Measurements from ENCODE around the gene CD22. TPM values are rescaled to one million over a fixed set of nuclear protein-coding genes. Genes with fewer than 3 reads are reported as not detected.
A peak's percentile ranks its signal among the peaks of the same experiment; 100 is the strongest.

The CD22 gene
- total RNA-seq, 2 experiments from 2014 or later = 1.7 to 1.8 TPM

DNA sequence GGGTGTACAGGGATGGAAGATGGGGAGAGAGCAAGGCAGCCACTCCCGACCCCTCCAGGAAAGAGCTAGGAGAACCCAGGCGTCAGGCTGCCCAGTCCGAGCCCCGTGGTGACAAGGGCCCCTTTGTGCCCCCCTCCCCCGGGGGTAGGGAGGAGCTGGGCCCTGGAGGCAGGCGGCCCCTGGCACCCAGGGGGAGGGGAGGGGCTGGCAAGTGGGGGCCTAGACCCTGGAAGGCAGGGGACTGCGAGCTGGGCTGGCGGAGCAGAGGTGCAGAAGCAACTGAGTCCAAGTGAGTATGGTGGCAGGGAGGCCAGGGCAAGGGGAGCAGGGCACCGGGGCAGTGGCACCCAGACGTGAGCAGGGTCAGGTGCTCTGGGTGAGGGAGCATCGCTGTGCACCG is 37.1 kb upstream of the CD22 start, which contains the start of gene MAG:
Gene MAG, plus strand, starts transcription at position 246 of the 400 bp plus-strand sequence. CDS start 3,248 bp downstream, outside the sequence.
- Mint-ChIP-seq H3K4me1 (peaks cover 7% of the 10 kb centered on the region), H3K4me3 (no peak within 1 kb of the TSS), H3K9me3 (no peaks in the 10 kb centered on the region), H3K36me3 (no peaks in the 10 kb centered on the region), H3K27ac (no peak within 1 kb of the TSS), H3K27me3 (peaks cover 3% of the 10 kb centered on the region)
- POLR2A ChIA-PET = no interaction called here
- DNase-seq (no peak), ATAC-seq (ENCODE audit: low read depth) (no peak)

DNA sequence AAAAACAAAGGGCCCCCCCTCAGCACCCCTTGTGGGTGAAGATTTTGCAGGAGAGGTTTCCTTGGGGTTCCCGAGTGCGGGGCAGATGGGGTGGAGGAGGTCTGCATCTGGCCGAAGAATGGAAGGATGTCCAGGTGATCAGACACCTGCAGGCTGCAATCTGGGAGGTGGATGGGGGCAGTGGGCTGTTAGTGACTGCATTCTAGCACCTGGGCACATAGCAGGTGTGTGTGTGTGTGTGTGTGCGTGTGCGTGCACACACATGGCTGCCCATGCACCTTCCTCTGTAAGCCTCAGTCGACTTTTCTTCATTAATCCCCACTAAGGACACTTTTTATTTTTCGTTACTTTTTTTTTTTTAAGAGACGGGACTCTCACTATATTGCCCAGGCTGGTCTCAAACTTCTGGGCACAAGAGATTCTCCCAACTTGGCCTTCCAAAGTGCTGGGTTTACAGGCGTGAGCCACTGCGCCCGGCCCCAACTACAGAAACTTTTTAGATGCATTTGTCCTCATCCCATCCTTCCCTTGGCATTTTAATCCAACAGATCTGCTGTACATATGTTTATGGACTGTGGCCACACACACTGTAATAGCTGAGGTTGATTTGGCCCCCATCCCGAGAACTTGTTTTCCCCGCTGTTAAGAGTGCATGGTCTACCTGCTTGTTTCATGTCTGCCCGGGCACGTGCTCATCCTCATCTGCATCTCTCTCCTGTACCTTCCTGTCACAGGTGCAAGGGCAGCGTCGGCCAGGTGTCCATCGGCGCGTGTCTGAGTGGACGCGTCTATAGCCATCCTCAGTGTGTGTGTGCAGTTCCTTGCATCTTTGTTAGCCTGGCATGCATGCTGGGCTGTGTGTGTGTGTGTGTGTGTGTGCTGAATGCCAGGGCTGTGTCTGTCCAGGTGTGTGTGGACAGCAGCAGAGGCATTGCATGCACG is 36.3 kb upstream of the CD22 start:
- H3K36me3 Mint-ChIP-seq = no peaks in the 10 kb centered on the region
- no peaks in the 10 kb centered on the region for H3K9me3 Mint-ChIP-seq
- no peak overlapping the region for H3K27ac Mint-ChIP-seq
- H3K4me3 Mint-ChIP-seq = no peak overlapping the region
- H3K27me3 Mint-ChIP-seq = peaks cover 3% of the 10 kb centered on the region
- peaks cover 7% of the 10 kb centered on the region for H3K4me1 Mint-ChIP-seq
- DNase-seq (no peak), ATAC-seq (ENCODE audit: low read depth) (no peak)
- POLR2A ChIA-PET = no interaction called here

DNA sequence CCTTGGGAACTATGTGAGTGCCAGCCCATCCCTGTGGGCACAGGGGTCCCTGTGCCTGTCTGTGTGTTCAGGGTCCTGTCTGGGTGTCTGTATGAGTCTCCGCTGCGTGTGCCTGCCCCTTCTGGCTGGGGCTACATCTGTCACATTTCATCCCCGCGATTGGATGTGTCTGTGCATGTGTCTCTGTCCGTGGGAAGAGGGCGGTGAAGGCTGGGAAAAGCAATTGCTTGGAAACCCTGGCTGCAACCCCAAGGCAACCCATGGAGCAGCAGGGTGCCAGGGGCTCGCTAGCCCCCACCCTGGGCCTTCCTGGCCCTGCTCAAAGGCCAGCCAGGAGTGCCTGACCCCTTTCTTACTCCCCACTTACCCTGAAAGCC is 35.6 kb upstream of the CD22 start:
- no peaks in the 10 kb centered on the region for H3K9me3 Mint-ChIP-seq
- ATAC-seq (ENCODE audit: low read depth) (no peak), DNase-seq (no peak)
- peaks cover 7% of the 10 kb centered on the region for H3K4me1 Mint-ChIP-seq
- no peak overlapping the region for H3K4me3 Mint-ChIP-seq
- POLR2A ChIA-PET = no interaction called here
- no peak overlapping the region for H3K27ac Mint-ChIP-seq
- H3K27me3 Mint-ChIP-seq = peaks cover 3% of the 10 kb centered on the region
- H3K36me3 Mint-ChIP-seq = no peaks in the 10 kb centered on the region

DNA sequence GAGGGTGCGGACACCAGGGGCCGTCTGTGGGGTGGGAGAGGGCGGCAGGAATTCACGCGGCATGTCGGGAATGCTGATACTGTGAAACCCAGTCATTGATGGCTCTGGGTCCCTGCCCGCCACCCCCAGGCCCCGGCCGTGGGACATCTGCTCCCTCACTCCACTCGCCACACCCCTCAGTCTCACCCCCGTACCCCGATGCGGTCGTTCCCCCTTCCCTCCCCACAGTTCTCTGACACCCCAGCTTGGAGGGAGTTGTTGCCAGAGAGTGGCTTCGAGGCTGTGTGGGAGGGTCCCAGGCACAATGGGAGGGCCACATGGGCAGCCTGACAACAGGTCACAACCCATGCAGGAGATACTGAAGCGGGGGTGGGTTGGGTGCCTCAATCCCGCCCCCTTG is 35.2 kb upstream of the CD22 start:
- Mint-ChIP-seq H3K36me3 (no peaks in the 10 kb centered on the region), H3K27me3 (peaks cover 3% of the 10 kb centered on the region), H3K9me3 (no peaks in the 10 kb centered on the region), H3K4me3 (no peak overlapping the region), H3K27ac (no peak overlapping the region), H3K4me1 (peaks cover 7% of the 10 kb centered on the region)
- ATAC-seq (ENCODE audit: low read depth) = no peak
- DNase-seq = no peak
- POLR2A ChIA-PET = no interaction called here

DNA sequence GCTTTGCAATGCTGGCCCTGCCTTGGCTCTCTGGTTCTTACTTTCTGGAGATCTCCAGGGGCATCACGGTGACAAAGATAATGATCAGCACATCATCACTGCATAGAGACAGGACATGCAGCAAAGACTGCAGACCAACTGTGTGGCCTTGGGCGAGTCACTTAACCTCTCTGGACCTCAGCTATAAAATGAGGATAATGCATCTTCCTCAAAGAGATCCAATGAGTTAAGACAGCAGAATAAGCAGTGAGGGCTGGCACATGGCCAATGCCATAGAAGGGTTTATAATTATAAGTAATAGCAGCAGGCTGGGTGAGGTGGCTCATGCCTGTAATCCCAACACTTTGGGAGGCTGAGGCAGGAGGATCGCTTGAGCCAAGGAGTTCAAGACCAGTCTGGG is 34.7 kb upstream of the CD22 start:
- Mint-ChIP-seq H3K9me3 (no peaks in the 10 kb centered on the region), H3K4me1 (peaks cover 7% of the 10 kb centered on the region), H3K27me3 (peaks cover 3% of the 10 kb centered on the region), H3K27ac (no peak overlapping the region), H3K4me3 (no peak overlapping the region), H3K36me3 (no peaks in the 10 kb centered on the region)
- ATAC-seq (ENCODE audit: low read depth) (no peak), DNase-seq (no peak)
- POLR2A ChIA-PET = no interaction called here

DNA sequence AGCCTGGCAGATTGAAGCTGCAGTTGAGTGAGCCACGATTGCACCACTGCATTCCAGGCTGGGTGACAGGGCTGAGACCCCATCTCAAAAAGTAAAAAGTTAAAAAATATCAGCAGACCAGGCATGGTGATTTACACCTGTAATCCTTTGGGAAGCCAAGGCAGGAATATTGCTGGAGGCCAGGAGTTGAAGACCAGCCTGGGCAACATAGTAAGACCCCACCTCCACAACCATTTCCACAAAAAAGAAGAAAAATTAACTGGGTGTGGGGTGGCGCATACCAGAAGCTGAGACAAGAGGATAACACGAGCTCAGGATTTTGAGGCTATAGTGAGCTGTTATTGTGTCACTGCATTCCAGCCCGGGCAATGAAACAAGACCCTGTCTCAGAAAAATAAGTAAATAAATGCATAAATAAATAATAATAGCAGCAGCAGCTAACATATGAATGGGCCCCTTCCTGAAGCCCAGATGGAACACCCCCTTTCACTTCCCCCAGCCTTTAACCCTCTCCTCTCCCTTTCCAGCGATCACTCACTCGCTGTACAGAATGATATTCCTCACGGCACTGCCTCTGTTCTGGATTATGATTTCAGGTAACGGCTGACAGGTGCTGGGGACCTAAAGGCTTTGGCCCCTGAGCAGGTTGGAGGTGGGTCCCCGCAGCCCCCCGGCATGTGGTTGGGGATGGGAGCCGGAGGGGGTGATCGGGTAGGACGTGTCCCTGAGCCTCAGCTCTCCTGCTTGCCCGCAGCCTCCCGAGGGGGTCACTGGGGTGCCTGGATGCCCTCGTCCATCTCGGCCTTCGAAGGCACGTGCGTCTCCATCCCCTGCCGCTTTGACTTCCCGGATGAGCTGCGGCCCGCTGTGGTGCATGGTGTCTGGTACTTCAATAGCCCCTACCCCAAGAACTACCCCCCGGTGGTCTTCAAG is 33.9 kb upstream of the CD22 start:
- no peak for DNase-seq
- peak overlapping the region; percentile 54 for H3K4me3 Mint-ChIP-seq
- H3K36me3 Mint-ChIP-seq = no peaks in the 10 kb centered on the region
- POLR2A ChIA-PET = interaction anchor here (1.7 kb wide), 1 partner anchor 26 kb away, joined by 6 read pairs; the partner anchor contains the start of gene USF2
- peaks cover 7% of the 10 kb centered on the region for H3K4me1 Mint-ChIP-seq
- H3K27me3 Mint-ChIP-seq = peaks cover 3% of the 10 kb centered on the region
- ATAC-seq (ENCODE audit: low read depth) = no peak
- H3K27ac Mint-ChIP-seq = peak overlapping the region; percentile 56
- H3K9me3 Mint-ChIP-seq = no peaks in the 10 kb centered on the region

DNA sequence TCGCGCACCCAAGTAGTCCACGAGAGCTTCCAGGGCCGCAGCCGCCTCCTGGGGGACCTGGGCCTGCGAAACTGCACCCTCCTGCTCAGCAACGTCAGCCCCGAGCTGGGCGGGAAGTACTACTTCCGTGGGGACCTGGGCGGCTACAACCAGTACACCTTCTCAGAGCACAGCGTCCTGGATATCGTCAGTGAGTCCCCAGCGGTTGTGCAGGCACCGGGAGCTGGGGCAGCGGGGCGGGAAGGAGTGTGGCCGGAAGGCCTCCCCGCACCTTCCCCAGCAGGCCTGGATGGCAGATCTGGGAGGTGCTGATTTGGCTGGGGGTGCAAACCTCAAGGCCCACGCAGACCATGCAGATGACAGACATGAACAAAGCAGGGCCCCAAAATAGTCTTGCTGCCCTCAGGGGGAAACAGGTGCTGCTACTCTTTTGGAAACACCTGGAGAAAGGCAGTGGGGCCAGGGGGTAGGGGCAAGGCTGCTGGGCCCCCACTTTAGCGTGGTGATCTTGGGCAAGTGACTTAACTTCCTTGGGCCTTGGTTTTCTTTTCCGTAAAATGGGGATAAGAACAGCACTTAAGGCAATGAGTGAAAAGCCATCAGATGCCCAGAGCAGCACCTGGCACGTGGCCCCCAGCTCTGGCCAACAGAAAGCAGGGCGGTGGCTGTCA is 33.1 kb upstream of the CD22 start:
- H3K36me3 Mint-ChIP-seq = no peaks in the 10 kb centered on the region
- ATAC-seq (ENCODE audit: low read depth) = peak; percentile 89
- H3K4me3 Mint-ChIP-seq = peak overlapping the region; percentile 54
- POLR2A ChIA-PET = interaction anchor here (1.7 kb wide), 1 partner anchor 27 kb away, joined by 6 read pairs; the partner anchor contains the start of gene USF2
- peaks cover 3% of the 10 kb centered on the region for H3K27me3 Mint-ChIP-seq
- H3K27ac Mint-ChIP-seq = peak overlapping the region; percentile 56
- no peaks in the 10 kb centered on the region for H3K9me3 Mint-ChIP-seq
- peak; percentile 63 for DNase-seq
- H3K4me1 Mint-ChIP-seq = peaks cover 7% of the 10 kb centered on the region

DNA sequence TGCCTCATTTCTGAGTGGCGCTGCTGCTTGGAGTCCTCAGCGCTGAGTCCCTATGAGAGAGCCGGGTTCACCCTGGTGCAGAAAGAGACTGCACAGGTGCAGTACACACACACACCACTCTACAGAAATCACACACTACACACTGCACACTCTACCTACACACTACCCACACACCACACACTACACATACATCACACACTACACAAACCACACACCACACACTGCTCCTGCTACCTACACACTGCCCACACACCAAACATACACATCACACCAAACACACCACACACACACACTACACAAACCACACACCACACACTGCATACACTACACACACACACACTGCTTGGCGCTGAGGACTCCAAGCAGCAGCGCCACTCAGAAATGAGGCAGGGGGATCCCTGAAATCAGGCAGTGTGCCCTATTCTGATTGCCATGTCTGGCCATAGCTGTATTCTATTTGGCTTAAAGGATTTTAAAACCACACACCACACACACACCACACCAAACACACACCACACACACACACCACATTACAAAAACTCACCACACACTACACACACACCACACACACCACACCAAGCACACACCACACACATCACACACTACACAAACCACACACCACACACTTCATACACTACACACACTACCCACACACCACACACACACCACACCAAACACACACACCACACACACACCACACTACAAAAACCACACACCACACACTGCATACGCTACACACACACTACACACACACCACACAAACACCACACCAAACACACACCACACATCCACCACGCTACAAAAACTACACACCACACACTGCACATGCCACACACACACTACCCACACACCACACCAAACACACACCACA is 32.1 kb upstream of the CD22 start:
- H3K36me3 Mint-ChIP-seq = no peaks in the 10 kb centered on the region
- POLR2A ChIA-PET = interaction anchor here (0.5 kb wide), 1 partner anchor 11 kb away, joined by 3 read pairs; no protein-coding TSS in a partner anchor
- ATAC-seq (ENCODE audit: low read depth) = peak; percentile 19

DNA sequence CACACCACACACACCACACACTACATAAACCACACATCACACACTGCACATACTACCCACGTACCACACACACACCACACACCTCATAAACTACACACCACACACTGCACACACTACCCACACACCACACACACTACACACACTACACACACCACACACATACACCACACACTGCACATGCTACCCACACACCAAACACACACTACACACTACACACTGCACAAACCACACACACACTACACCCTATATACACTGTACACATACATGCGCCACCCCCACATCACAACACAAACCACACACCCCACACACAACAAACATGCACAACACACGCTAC is 31.5 kb upstream of the CD22 start:
- Mint-ChIP-seq H3K27ac (no peak overlapping the region), H3K36me3 (no peaks in the 10 kb centered on the region), H3K27me3 (peaks cover 3% of the 10 kb centered on the region), H3K4me3 (no peak overlapping the region), H3K9me3 (no peaks in the 10 kb centered on the region), H3K4me1 (peaks cover 7% of the 10 kb centered on the region)
- DNase-seq (no peak), ATAC-seq (ENCODE audit: low read depth) (no peak)
- POLR2A ChIA-PET = no interaction called here

More for the DNA sequence above, 32.1 kb upstream of the CD22 start:
- no peak overlapping the region for H3K4me3 Mint-ChIP-seq
- no peak overlapping the region for H3K27ac Mint-ChIP-seq
- no peak for DNase-seq
- H3K4me1 Mint-ChIP-seq = peaks cover 7% of the 10 kb centered on the region
- peaks cover 3% of the 10 kb centered on the region for H3K27me3 Mint-ChIP-seq
- no peaks in the 10 kb centered on the region for H3K9me3 Mint-ChIP-seq

DNA sequence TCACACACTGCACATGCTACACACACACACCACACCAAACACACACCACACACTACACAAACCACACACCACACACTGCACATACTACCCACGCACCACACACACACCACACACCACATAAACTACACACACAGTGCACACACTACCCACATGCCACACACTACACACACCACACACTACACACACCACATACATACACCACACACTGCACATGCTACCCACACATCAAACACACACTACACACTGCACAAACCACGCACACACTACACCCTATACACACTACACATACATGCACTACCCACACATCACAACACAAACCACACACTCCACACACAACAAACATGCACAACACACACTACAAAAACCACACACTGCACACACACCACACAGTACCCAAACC is 31.1 kb upstream of the CD22 start:
- Mint-ChIP-seq H3K27me3 (peaks cover 3% of the 10 kb centered on the region), H3K27ac (no peak overlapping the region), H3K9me3 (no peaks in the 10 kb centered on the region), H3K4me1 (peaks cover 7% of the 10 kb centered on the region), H3K36me3 (no peaks in the 10 kb centered on the region), H3K4me3 (no peak overlapping the region)
- no peak for DNase-seq
- POLR2A ChIA-PET = no interaction called here
- ATAC-seq (ENCODE audit: low read depth) = no peak

DNA sequence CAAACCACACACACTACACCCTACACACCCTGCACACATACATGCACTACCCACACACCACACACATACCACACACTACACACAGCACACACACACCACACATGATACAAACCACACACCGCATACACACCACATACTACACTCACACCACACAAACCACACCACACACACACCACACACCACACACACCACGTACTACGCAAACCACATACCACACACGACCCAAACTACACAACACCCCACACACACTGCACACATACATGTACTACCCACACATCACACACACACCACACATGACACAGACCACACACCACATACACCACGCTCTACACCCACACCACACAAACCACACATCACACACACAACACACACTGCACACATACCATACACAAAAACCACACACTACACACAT is 30.4 kb upstream of the CD22 start:
- H3K27me3 Mint-ChIP-seq = peaks cover 3% of the 10 kb centered on the region
- peaks cover 7% of the 10 kb centered on the region for H3K4me1 Mint-ChIP-seq
- no peak for ATAC-seq (ENCODE audit: low read depth)
- POLR2A ChIA-PET = no interaction called here
- H3K27ac Mint-ChIP-seq = no peak overlapping the region
- no peaks in the 10 kb centered on the region for H3K9me3 Mint-ChIP-seq
- DNase-seq = no peak
- H3K4me3 Mint-ChIP-seq = no peak overlapping the region
- H3K36me3 Mint-ChIP-seq = no peaks in the 10 kb centered on the region

DNA sequence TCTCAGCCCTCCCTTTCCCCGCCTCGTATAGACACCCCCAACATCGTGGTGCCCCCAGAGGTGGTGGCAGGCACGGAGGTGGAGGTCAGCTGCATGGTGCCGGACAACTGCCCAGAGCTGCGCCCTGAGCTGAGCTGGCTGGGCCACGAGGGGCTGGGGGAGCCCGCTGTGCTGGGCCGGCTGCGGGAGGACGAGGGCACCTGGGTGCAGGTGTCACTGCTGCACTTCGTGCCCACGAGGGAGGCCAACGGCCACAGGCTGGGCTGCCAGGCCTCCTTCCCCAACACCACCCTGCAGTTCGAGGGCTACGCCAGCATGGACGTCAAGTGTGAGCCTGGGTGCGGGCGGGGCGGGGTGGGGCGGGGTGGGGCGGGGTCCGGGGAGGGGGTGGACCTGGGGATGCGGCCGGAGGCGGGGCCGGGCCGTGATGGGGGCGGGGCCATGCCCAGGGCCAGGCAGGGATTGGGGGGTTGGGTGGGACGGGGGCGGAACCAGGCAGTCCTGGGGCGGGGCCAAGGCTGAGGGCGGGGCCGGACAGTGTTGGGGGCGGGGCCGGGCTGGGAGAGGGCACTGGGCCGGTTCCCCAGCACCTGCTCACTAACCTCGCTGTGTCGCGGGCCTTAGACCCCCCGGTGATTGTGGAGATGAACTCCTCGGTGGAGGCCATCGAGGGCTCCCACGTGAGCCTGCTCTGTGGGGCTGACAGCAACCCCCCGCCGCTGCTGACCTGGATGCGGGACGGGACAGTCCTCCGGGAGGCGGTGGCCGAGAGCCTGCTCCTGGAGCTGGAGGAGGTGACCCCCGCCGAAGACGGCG is 29.3 kb upstream of the CD22 start:
- Mint-ChIP-seq H3K27me3 (peaks cover 3% of the 10 kb centered on the region), H3K36me3 (no peaks in the 10 kb centered on the region), H3K27ac (no peak overlapping the region), H3K9me3 (no peaks in the 10 kb centered on the region), H3K4me3 (no peak overlapping the region), H3K4me1 (peaks cover 7% of the 10 kb centered on the region)
- DNase-seq (no peak), ATAC-seq (ENCODE audit: low read depth) (no peak)
- POLR2A ChIA-PET = no interaction called here
